ENCODE data around the gene VPS50.

Gene VPS50

GRCh38 chr7:93407239-93407638 is 175.1 kb downstream of the VPS50 start:
- no peaks in the 10 kb centered on the region for H3K36me3 Mint-ChIP-seq (ENCODE audit: low read depth)
- no peak overlapping the region for H3K27ac Mint-ChIP-seq
- DNase-seq, result no peak
- TF ChIP-seq CTCF (IDR thresholded peaks at IDR 0.05), result no peak
- no peaks in the 10 kb centered on the region for H3K27me3 Mint-ChIP-seq (ENCODE audit: low read depth, poor library complexity)
- H3K9me3 Mint-ChIP-seq, result peaks cover 22% of the 10 kb centered on the region
- no peak overlapping the region for H3K4me3 Mint-ChIP-seq
- H3K4me1 Mint-ChIP-seq, result no peaks in the 10 kb centered on the region

- H3K9me3 Mint-ChIP-seq, result peaks cover 22% of the 10 kb centered on the region
- H3K36me3 Mint-ChIP-seq (ENCODE audit: low read depth), result no peaks in the 10 kb centered on the region
- no peaks in the 10 kb centered on the region for H3K4me1 Mint-ChIP-seq
- no peak for DNase-seq
- H3K4me3 Mint-ChIP-seq, result no peak overlapping the region
- H3K27ac Mint-ChIP-seq, result no peak overlapping the region
- TF ChIP-seq CTCF (IDR thresholded peaks at IDR 0.05), result no peak
- no peaks in the 10 kb centered on the region for H3K27me3 Mint-ChIP-seq (ENCODE audit: low read depth, poor library complexity)
Measured at GRCh38 chr7:93409324-93409723, 177.2 kb downstream of the VPS50 start.

Data from nephron progenitor cell (in vitro differentiated cells).